Neural cell (in vitro differentiated cells): Measurements from ENCODE around the gene PRICKLE3. TPM values are rescaled to one million over a fixed set of nuclear protein-coding genes. Genes with fewer than 3 reads are reported as not detected.

Experiments
- H2AFZ ChIP-seq: fragments of 200-600, 300-800 bp; sonication (generic), shearing (Covaris generic); 2 replicates; pipeline ENCODE4 v1.6.0; 2014; ENCODE audit warnings: low read depth, mild to moderate bottlenecking, antibody characterized with exemption, low read length, moderate library complexity
- H3F3A ChIP-seq: fragments of 200-600 bp; shearing (Covaris generic); 2 replicates; pipeline ENCODE4 v1.6.1; 2016; ENCODE audit warnings: mild to moderate bottlenecking, moderate library complexity, mixed read lengths, antibody characterized with exemption, low read length; ENCODE audit not compliant: insufficient read depth, poor library complexity, severe bottlenecking
- H3K27ac ChIP-seq: fragments of 200-600, 300-800 bp; sonication (generic), shearing (Covaris generic); 2 replicates; pipeline ENCODE4 v1.5.1; 2014; ENCODE audit warnings: mild to moderate bottlenecking, low read length, moderate library complexity
- H3K27me3 ChIP-seq: fragments of 300-800, 200-600 bp; sonication (generic), shearing (Covaris generic); 2 replicates; pipeline ENCODE4 v1.6.0; 2014; ENCODE audit warnings: mild to moderate bottlenecking, low read depth, low read length, moderate library complexity; ENCODE audit not compliant: insufficient read depth
- H3K36me3 ChIP-seq: fragments of 300-800, 200-600 bp; sonication (generic), shearing (Covaris generic); 2 replicates; pipeline ENCODE4 v1.5.1; 2014; ENCODE audit warnings: mild to moderate bottlenecking, antibody characterized with exemption, low read length, moderate library complexity; ENCODE audit not compliant: insufficient read depth
- H3K4me2 ChIP-seq: fragments of 300-800, 200-600 bp; sonication (generic), shearing (Covaris generic); 2 replicates; pipeline ENCODE4 v1.6.0; 2014; ENCODE audit warnings: mild to moderate bottlenecking, low read length
- H3K4me3 ChIP-seq: fragments of 300-800, 200-600 bp; sonication (generic), shearing (Covaris generic); 2 replicates; pipeline ENCODE4 v1.5.1; 2014; ENCODE audit warnings: mild to moderate bottlenecking, low read length, moderate library complexity
- H3K79me2 ChIP-seq: fragments of 200-600 bp; shearing (Covaris generic); replicated peaks from 2 replicates; pipeline ENCODE4 v1.6.0; 2014; ENCODE audit warnings: mild to moderate bottlenecking, low read length, moderate library complexity; ENCODE audit not compliant: insufficient read depth
- H3K9ac ChIP-seq: fragments of 300-800, 200-600 bp; sonication (generic), shearing (Covaris generic); 2 replicates; pipeline ENCODE4 v1.6.1; 2016; ENCODE audit warnings: mild to moderate bottlenecking, low read length, mixed read lengths
- H3K9me2 ChIP-seq: fragments of 200-600 bp; shearing (Covaris generic); 2 replicates; pipeline ENCODE4 v1.6.1; 2016; ENCODE audit warnings: mild to moderate bottlenecking, low read length, mixed read lengths; ENCODE audit not compliant: insufficient read depth
- H3K9me3 ChIP-seq: fragments of 200-600, 300-800 bp; sonication (generic), shearing (Covaris generic); 2 replicates; pipeline ENCODE4 v1.6.1; 2016; ENCODE audit warnings: mild to moderate bottlenecking, mixed run types, low read length, moderate library complexity, mixed read lengths
- H4K20me1 ChIP-seq: fragments of 200-600 bp; shearing (Covaris generic); 2 replicates; pipeline ENCODE4 v1.6.1; 2016; ENCODE audit warnings: mild to moderate bottlenecking, mixed run types; ENCODE audit not compliant: insufficient read depth
- EP300 ChIP-seq: fragments of 450-650 bp; conservative IDR thresholded peaks from 2 replicates; pipeline ENCODE4 v1.6.1; 2014; ENCODE audit warnings: antibody characterized with exemption, mild to moderate bottlenecking, moderate library complexity; ENCODE audit not compliant: poor library complexity, severe bottlenecking
- EZH2 ChIP-seq: fragments of 200-600, 300-800 bp; shearing (Covaris generic), sonication (generic); IDR thresholded peaks from 2 replicates; pipeline ENCODE4 v1.6.1; 2014; ENCODE audit warnings: antibody characterized with exemption, low read length, borderline replicate concordance, mild to moderate bottlenecking; ENCODE audit not compliant: insufficient read depth, poor library complexity, severe bottlenecking
- MXI1 ChIP-seq: fragments of 450-650 bp; conservative IDR thresholded peaks from 2 replicates; pipeline ENCODE4 v1.6.1; 2014; ENCODE audit warnings: antibody characterized with exemption, mild to moderate bottlenecking; ENCODE audit not compliant: poor library complexity, severe bottlenecking
- POLR2AphosphoS5 ChIP-seq: IDR thresholded peaks from 2 replicates; pipeline ENCODE4 v1.6.1; 2012
- RAD21 ChIP-seq: fragments of 450-650 bp; conservative IDR thresholded peaks from 2 replicates; pipeline ENCODE4 v1.6.1; 2014; ENCODE audit warnings: antibody characterized with exemption, mild to moderate bottlenecking, moderate library complexity
- SMC3 ChIP-seq: fragments of 450-650 bp; conservative IDR thresholded peaks from 2 replicates; pipeline ENCODE4 v1.6.1; 2014; ENCODE audit warnings: antibody characterized with exemption, mild to moderate bottlenecking, moderate library complexity; ENCODE audit not compliant: poor library complexity
- TAF1 ChIP-seq: IDR thresholded peaks from 2 replicates; pipeline ENCODE4 v1.6.1; 2012; ENCODE audit warnings: low read depth
- polyA plus RNA-seq: library from polyadenylated mRNA; depleted of rRNA; stranded (reverse); fragments of >200 nt; gene quantifications from 2 replicates; pipeline ENCODE4 v1.2.3, GENCODE V29; 2014
- TF ChIP-seq, protein P1 (sequence below): IDR thresholded peaks from 2 replicates; pipeline ENCODE4 v1.6.1; 2012; ENCODE audit warnings: borderline replicate concordance
- TF ChIP-seq, protein P2 (sequence below): fragments of 450-650 bp; IDR thresholded peaks from 2 replicates; pipeline ENCODE4 v1.5.1; 2014; ENCODE audit warnings: antibody characterized with exemption, mild to moderate bottlenecking, moderate library complexity; ENCODE audit not compliant: poor library complexity, severe bottlenecking

Gene PRICKLE3
- polyA plus RNA-seq, 1 donor from 2014 or later = 0.45 TPM

DNA sequence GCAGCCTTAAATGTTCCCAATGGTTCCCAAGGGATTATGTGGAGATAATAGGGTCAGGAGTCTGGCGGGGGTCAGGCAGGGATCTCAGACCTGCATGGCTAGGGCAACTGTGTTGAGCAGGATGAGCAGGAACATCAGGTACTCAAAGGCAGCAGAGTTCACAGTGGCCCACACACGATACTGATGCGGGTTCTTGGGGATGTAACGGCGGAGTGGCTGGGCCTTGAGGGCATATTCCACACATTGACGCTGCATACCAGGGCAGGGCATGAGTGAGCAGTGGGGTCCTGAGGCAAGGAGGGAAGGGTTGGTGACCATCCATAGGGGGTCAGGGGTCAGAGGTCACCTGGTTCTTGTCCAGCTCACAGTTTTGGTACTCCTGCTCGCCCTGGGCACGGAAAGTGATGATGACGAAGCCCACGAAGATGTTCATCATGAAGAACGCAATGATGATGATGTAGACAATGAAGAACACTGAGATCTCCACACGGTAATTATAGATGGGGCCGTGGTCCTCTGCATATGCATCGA is 28.9 kb upstream of the PRICKLE3 start:
- no peak overlapping the region for H2AFZ ChIP-seq
- H3K9me3 ChIP-seq = no peaks in the 10 kb centered on the region
- no peak for TF ChIP-seq EP300
- no peak for TF ChIP-seq TAF1
- no peak for TF ChIP-seq RAD21
- TF ChIP-seq, protein P1, sequence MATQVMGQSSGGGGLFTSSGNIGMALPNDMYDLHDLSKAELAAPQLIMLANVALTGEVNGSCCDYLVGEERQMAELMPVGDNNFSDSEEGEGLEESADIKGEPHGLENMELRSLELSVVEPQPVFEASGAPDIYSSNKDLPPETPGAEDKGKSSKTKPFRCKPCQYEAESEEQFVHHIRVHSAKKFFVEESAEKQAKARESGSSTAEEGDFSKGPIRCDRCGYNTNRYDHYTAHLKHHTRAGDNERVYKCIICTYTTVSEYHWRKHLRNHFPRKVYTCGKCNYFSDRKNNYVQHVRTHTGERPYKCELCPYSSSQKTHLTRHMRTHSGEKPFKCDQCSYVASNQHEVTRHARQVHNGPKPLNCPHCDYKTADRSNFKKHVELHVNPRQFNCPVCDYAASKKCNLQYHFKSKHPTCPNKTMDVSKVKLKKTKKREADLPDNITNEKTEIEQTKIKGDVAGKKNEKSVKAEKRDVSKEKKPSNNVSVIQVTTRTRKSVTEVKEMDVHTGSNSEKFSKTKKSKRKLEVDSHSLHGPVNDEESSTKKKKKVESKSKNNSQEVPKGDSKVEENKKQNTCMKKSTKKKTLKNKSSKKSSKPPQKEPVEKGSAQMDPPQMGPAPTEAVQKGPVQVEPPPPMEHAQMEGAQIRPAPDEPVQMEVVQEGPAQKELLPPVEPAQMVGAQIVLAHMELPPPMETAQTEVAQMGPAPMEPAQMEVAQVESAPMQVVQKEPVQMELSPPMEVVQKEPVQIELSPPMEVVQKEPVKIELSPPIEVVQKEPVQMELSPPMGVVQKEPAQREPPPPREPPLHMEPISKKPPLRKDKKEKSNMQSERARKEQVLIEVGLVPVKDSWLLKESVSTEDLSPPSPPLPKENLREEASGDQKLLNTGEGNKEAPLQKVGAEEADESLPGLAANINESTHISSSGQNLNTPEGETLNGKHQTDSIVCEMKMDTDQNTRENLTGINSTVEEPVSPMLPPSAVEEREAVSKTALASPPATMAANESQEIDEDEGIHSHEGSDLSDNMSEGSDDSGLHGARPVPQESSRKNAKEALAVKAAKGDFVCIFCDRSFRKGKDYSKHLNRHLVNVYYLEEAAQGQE = no peak
- TF ChIP-seq, protein P2, sequence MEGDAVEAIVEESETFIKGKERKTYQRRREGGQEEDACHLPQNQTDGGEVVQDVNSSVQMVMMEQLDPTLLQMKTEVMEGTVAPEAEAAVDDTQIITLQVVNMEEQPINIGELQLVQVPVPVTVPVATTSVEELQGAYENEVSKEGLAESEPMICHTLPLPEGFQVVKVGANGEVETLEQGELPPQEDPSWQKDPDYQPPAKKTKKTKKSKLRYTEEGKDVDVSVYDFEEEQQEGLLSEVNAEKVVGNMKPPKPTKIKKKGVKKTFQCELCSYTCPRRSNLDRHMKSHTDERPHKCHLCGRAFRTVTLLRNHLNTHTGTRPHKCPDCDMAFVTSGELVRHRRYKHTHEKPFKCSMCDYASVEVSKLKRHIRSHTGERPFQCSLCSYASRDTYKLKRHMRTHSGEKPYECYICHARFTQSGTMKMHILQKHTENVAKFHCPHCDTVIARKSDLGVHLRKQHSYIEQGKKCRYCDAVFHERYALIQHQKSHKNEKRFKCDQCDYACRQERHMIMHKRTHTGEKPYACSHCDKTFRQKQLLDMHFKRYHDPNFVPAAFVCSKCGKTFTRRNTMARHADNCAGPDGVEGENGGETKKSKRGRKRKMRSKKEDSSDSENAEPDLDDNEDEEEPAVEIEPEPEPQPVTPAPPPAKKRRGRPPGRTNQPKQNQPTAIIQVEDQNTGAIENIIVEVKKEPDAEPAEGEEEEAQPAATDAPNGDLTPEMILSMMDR = no peak
- TF ChIP-seq SMC3 = no peak
- TF ChIP-seq MXI1 = no peak
- TF ChIP-seq EZH2 = no peak
- TF ChIP-seq POLR2AphosphoS5 = no peak
- no peak overlapping the region for H3K4me2 ChIP-seq
- H3K36me3 ChIP-seq = no peaks in the 10 kb centered on the region
- no peak overlapping the region for H3K4me3 ChIP-seq
- H3K9ac ChIP-seq = no peak overlapping the region
- no peaks in the 10 kb centered on the region for H3F3A ChIP-seq
- no peak overlapping the region for H3K27ac ChIP-seq
- no peaks in the 10 kb centered on the region for H3K27me3 ChIP-seq
- H3K79me2 ChIP-seq = no peaks in the 10 kb centered on the region
- no peaks in the 10 kb centered on the region for H3K9me2 ChIP-seq
- no peaks in the 10 kb centered on the region for H4K20me1 ChIP-seq

DNA sequence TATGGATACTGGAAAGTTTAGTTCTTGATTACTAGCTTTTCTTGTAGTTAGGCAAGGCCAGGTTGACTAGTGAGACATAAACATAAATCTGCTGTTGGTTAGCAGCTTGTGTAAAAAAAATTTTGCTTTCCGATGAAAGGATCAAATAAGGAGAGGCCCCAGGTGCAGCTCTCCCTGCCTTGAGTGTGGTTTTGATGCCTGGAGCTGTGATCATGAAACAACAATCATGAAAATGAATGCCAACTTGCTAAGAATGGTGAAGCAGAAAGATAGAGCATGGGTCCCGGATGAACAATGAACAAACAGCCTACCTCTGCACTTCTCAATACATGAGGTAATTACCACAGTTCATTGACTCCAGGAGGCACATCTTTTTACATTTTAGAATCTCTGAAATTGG is 28.2 kb upstream of the PRICKLE3 start:
- H3K9me2 ChIP-seq = no peaks in the 10 kb centered on the region
- H4K20me1 ChIP-seq = no peaks in the 10 kb centered on the region

More for the DNA sequence above, 28.2 kb upstream of the PRICKLE3 start:
- Histone ChIP-seq H3K4me2 (no peak overlapping the region), H3K27ac (no peak overlapping the region), H3K79me2 (no peaks in the 10 kb centered on the region), H3K4me3 (no peak overlapping the region), H3K36me3 (no peaks in the 10 kb centered on the region), H3K27me3 (no peaks in the 10 kb centered on the region), H3K9me3 (no peaks in the 10 kb centered on the region), H3F3A (no peaks in the 10 kb centered on the region), H2AFZ (no peak overlapping the region), H3K9ac (no peak overlapping the region)
- TF ChIP-seq SMC3 (no peak), EP300 (no peak), MXI1 (no peak)
